Measurements from ENCODE around the gene PTPN9. TPM values are rescaled to one million over a fixed set of nuclear protein-coding genes. Genes with fewer than 3 reads are reported as not detected.
"Not testable (repeated sequence)": the region's sequence is repeated elsewhere in the genome, so short reads cannot be mapped to it uniquely, and the experiment has no call there.

The PTPN9 gene
- total and polyA plus RNA-seq, 4 donors: 32.4 to 44.0 (median 39.3) TPM

GRCh38 chr15:75586422-75586821 is 7.3 kb upstream of the PTPN9 start:
- not testable (repeated sequence) for DNase-seq (ENCODE audit: low read depth in 4 of 6, low spot score in 6 of 6); H3K4me1 ChIP-seq (ENCODE audit: control insufficient read depth, insufficient read depth, low read length); H3K36me3 ChIP-seq (ENCODE audit: control insufficient read depth, insufficient read depth, low read length); H3K4me3 ChIP-seq (ENCODE audit: low read depth, low read length); H3K27ac ChIP-seq (ENCODE audit: low read depth, low read length); H3K27me3 ChIP-seq (ENCODE audit: control insufficient read depth, insufficient read depth, low read length); H3K9me3 ChIP-seq (ENCODE audit: control insufficient read depth, insufficient read depth, low read length)
- WGBS (ENCODE audit: insufficient coverage): no CpG with 5 or more reads among the region's 5 CpGs

- WGBS (ENCODE audit: insufficient coverage): 68% methylated on average over 4 of the region's 4 CpGs
- no peak overlapping the region for H3K27ac ChIP-seq (ENCODE audit: low read depth, low read length)
- peaks cover 5% of the 10 kb centered on the region for H3K4me1 ChIP-seq (ENCODE audit: control insufficient read depth, insufficient read depth, low read length)
- H3K4me3 ChIP-seq (ENCODE audit: low read depth, low read length): no peak overlapping the region
- no peak for DNase-seq (ENCODE audit: low read depth in 4 of 6, low spot score in 6 of 6)
- no peaks in the 10 kb centered on the region for H3K9me3 ChIP-seq (ENCODE audit: control insufficient read depth, insufficient read depth, low read length)
- no peaks in the 10 kb centered on the region for H3K36me3 ChIP-seq (ENCODE audit: control insufficient read depth, insufficient read depth, low read length)
- H3K27me3 ChIP-seq (ENCODE audit: control insufficient read depth, insufficient read depth, low read length): no peaks in the 10 kb centered on the region
These were observed 5.0 kb upstream of the PTPN9 start for GRCh38 chr15:75584121-75584520.

GRCh38 chr15:75583701-75584100 is 4.6 kb upstream of the PTPN9 start:
- no peak for DNase-seq (ENCODE audit: low read depth in 4 of 6, low spot score in 6 of 6)

GRCh38 chr15:75582943-75583342 is 3.8 kb upstream of the PTPN9 start:
- WGBS (ENCODE audit: insufficient coverage): 88% methylated on average over 1 of the region's 5 CpGs
- not testable (repeated sequence) for H3K4me3 ChIP-seq (ENCODE audit: low read depth, low read length); H3K27me3 ChIP-seq (ENCODE audit: control insufficient read depth, insufficient read depth, low read length); H3K27ac ChIP-seq (ENCODE audit: low read depth, low read length); H3K36me3 ChIP-seq (ENCODE audit: control insufficient read depth, insufficient read depth, low read length); DNase-seq (ENCODE audit: low read depth in 4 of 6, low spot score in 6 of 6); H3K4me1 ChIP-seq (ENCODE audit: control insufficient read depth, insufficient read depth, low read length); H3K9me3 ChIP-seq (ENCODE audit: control insufficient read depth, insufficient read depth, low read length)

More at GRCh38 chr15:75583701-75584100, 4.6 kb upstream of the PTPN9 start:
- Histone ChIP-seq H3K27ac (ENCODE audit: low read depth, low read length) (no peak overlapping the region), H3K9me3 (ENCODE audit: control insufficient read depth, insufficient read depth, low read length) (no peaks in the 10 kb centered on the region), H3K4me1 (ENCODE audit: control insufficient read depth, insufficient read depth, low read length) (peaks cover 5% of the 10 kb centered on the region), H3K4me3 (ENCODE audit: low read depth, low read length) (no peak overlapping the region), H3K36me3 (ENCODE audit: control insufficient read depth, insufficient read depth, low read length) (no peaks in the 10 kb centered on the region), H3K27me3 (ENCODE audit: control insufficient read depth, insufficient read depth, low read length) (no peaks in the 10 kb centered on the region)
- no CpG with 5 or more reads among the region's 5 CpGs for WGBS (ENCODE audit: insufficient coverage)

GRCh38 chr15:75578173-75578947 is 755 bp downstream of the PTPN9 start:
- H3K36me3 ChIP-seq (ENCODE audit: control insufficient read depth, insufficient read depth, low read length): no peaks in the 10 kb centered on the region
- H3K27me3 ChIP-seq (ENCODE audit: control insufficient read depth, insufficient read depth, low read length): no peaks in the 10 kb centered on the region
- peaks cover 16% of the 10 kb centered on the region for H3K4me1 ChIP-seq (ENCODE audit: control insufficient read depth, insufficient read depth, low read length)
- peak overlapping the region; percentile 80 for H3K27ac ChIP-seq (ENCODE audit: low read depth, low read length)
- WGBS (ENCODE audit: insufficient coverage): under 1% methylated on average over 70 of the region's 77 CpGs
- peak overlapping the region; percentile 65 for H3K4me3 ChIP-seq (ENCODE audit: low read depth, low read length)
- DNase-seq (ENCODE audit: low read depth in 4 of 6, low spot score in 6 of 6): peak in 2 of 6 donors; percentile 24 to 69
- no peaks in the 10 kb centered on the region for H3K9me3 ChIP-seq (ENCODE audit: control insufficient read depth, insufficient read depth, low read length)

- Histone ChIP-seq H3K27ac (ENCODE audit: low read depth, low read length) (peak overlapping the region; percentile 65), H3K9me3 (ENCODE audit: control insufficient read depth, insufficient read depth, low read length) (no peaks in the 10 kb centered on the region), H3K4me1 (ENCODE audit: control insufficient read depth, insufficient read depth, low read length) (peaks cover 16% of the 10 kb centered on the region), H3K4me3 (ENCODE audit: low read depth, low read length) (peak overlapping the region; percentile 65), H3K36me3 (ENCODE audit: control insufficient read depth, insufficient read depth, low read length) (no peaks in the 10 kb centered on the region), H3K27me3 (ENCODE audit: control insufficient read depth, insufficient read depth, low read length) (no peaks in the 10 kb centered on the region)
- WGBS (ENCODE audit: insufficient coverage): 0% methylated on average over 8 of the region's 13 CpGs
- peak in 5 of 6 donors; percentile 15 to 57 (median 36) for DNase-seq (ENCODE audit: low read depth in 4 of 6, low spot score in 6 of 6)
These were observed 1.5 kb downstream of the PTPN9 start for GRCh38 chr15:75577401-75578172.

GRCh38 chr15:75573648-75574384 is 5.3 kb downstream of the PTPN9 start:
- 94% methylated on average over 2 of the region's 5 CpGs for WGBS (ENCODE audit: insufficient coverage)
- Histone ChIP-seq H3K36me3 (ENCODE audit: control insufficient read depth, insufficient read depth, low read length) (no peaks in the 10 kb centered on the region), H3K4me1 (ENCODE audit: control insufficient read depth, insufficient read depth, low read length) (peaks cover 11% of the 10 kb centered on the region), H3K27ac (ENCODE audit: low read depth, low read length) (no peak overlapping the region), H3K27me3 (ENCODE audit: control insufficient read depth, insufficient read depth, low read length) (no peaks in the 10 kb centered on the region), H3K9me3 (ENCODE audit: control insufficient read depth, insufficient read depth, low read length) (no peaks in the 10 kb centered on the region), H3K4me3 (ENCODE audit: low read depth, low read length) (no peak overlapping the region)
- DNase-seq (ENCODE audit: low read depth in 4 of 6, low spot score in 6 of 6): no peak

- Histone ChIP-seq H3K4me1 (ENCODE audit: control insufficient read depth, insufficient read depth, low read length) (no peaks in the 10 kb centered on the region), H3K36me3 (ENCODE audit: control insufficient read depth, insufficient read depth, low read length) (no peaks in the 10 kb centered on the region), H3K27me3 (ENCODE audit: control insufficient read depth, insufficient read depth, low read length) (no peaks in the 10 kb centered on the region), H3K9me3 (ENCODE audit: control insufficient read depth, insufficient read depth, low read length) (no peaks in the 10 kb centered on the region), H3K27ac (ENCODE audit: low read depth, low read length) (no peak overlapping the region), H3K4me3 (ENCODE audit: low read depth, low read length) (no peak overlapping the region)
- DNase-seq (ENCODE audit: low read depth in 4 of 6, low spot score in 6 of 6): no peak
- WGBS (ENCODE audit: insufficient coverage): 40% methylated on average over 1 of the region's 8 CpGs
These were observed 8.8 kb downstream of the PTPN9 start for GRCh38 chr15:75570126-75570845.
